ENCODE measurements around the gene IPO11.

DNA sequence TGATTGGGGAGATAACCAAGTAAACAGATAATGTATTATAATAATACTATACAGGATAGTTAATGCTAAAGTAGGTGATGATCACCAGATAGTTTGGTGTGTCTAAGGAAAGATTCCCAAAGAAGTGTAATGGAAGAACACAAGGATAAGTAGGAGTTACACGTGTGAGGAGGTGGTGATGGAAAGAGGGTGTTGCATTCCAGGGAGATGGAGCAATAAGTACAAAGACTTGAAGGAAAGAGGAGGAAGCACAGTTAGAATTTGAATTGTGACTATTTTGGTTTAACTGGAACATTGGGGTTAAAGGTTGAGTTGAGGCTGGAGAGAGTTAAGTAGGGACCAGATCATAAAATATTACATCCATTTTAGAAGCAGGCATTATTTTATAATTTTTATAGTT is 76.9 kb downstream of the IPO11 start:
- TF ChIP-seq POLR2A (IDR thresholded peaks at IDR 0.05; ENCODE audit: low read depth, low read length) (no peak), TAF1 (IDR thresholded peaks at IDR 0.05; ENCODE audit: low read depth, low read length) (no peak), SPI1 (IDR thresholded peaks at IDR 0.05; ENCODE audit: low read depth, low read length) (no peak), POLR2AphosphoS5 (IDR thresholded peaks at IDR 0.05; ENCODE audit: low read depth, low read length) (no peak), POU2F2 (IDR thresholded peaks at IDR 0.05; ENCODE audit: low read depth, low read length) (no peak)

Data from GM12891 (cell line).